HL-60/S4 treated with phorbol 12-myristate 13-acetate at 8.2 ng/mL for 4 days and 3 days (cell line): Measurements from ENCODE around the gene MYLK.
"Not testable (repeated sequence)": the region's sequence is repeated elsewhere in the genome, so short reads cannot be mapped to it uniquely, and the experiment has no call there.

Experiments used
- in situ Hi-C: fragments of 300-500 bp; cut with MboI; formaldehyde crosslinking; loops from 2 replicates; pipeline ENCODE4 v1.15.0; 2022; ENCODE audit warnings: low sequenced_read_pairs

The MYLK gene

GRCh38 chr3:123705488-123706285 is 178.4 kb downstream of the MYLK start:
- in situ Hi-C loops: no loop called here

- in situ Hi-C loops: not testable (repeated sequence)
Observed at GRCh38 chr3:123703663-123704062, 180.5 kb downstream of the MYLK start.

- in situ Hi-C loops: no loop called here
Observed at GRCh38 chr3:123702720-123703119, 181.4 kb downstream of the MYLK start.

GRCh38 chr3:123702057-123702456 is 182.1 kb downstream of the MYLK start:
- in situ Hi-C loops: not testable (repeated sequence)

- in situ Hi-C loops: no loop called here
Observed at GRCh38 chr3:123700791-123701722, 183.1 kb downstream of the MYLK start.

GRCh38 chr3:123698813-123699212 is 185.3 kb downstream of the MYLK start:
- in situ Hi-C loops: no loop called here

GRCh38 chr3:123696808-123697207 is 187.3 kb downstream of the MYLK start:
- in situ Hi-C loops: no loop called here

GRCh38 chr3:123695731-123696640 is 188.1 kb downstream of the MYLK start:
- in situ Hi-C loops: no loop called here

- in situ Hi-C loops: no loop called here
Observed at GRCh38 chr3:123695152-123695551, 189.0 kb downstream of the MYLK start.

GRCh38 chr3:123694366-123695087 is 189.6 kb downstream of the MYLK start:
- in situ Hi-C loops: no loop called here

GRCh38 chr3:123693584-123694190 is 190.4 kb downstream of the MYLK start:
- in situ Hi-C loops: no loop called here

- in situ Hi-C loops: no loop called here
Observed at GRCh38 chr3:123692671-123693070, 191.5 kb downstream of the MYLK start.

GRCh38 chr3:123692041-123692440 is 192.1 kb downstream of the MYLK start:
- in situ Hi-C loops: no loop called here

GRCh38 chr3:123689831-123690230 is 194.3 kb downstream of the MYLK start:
- in situ Hi-C loops: no loop called here

- in situ Hi-C loops: no loop called here
Observed at GRCh38 chr3:123688241-123688747, 195.8 kb downstream of the MYLK start.

GRCh38 chr3:123687286-123687685 is 196.8 kb downstream of the MYLK start:
- in situ Hi-C loops: no loop called here

GRCh38 chr3:123686251-123686650 is 197.9 kb downstream of the MYLK start:
- in situ Hi-C loops: no loop called here

GRCh38 chr3:123685780-123686179 is 198.4 kb downstream of the MYLK start:
- in situ Hi-C loops: no loop called here

GRCh38 chr3:123684636-123685035 is 199.5 kb downstream of the MYLK start:
- in situ Hi-C loops: no loop called here

- in situ Hi-C loops: no loop called here
Observed at GRCh38 chr3:123684209-123684608, 199.9 kb downstream of the MYLK start.
